Body of pancreas (tissue), 4 donors: ENCODE data around the gene RNF186.

Experiments used
- CTCF ChIP-seq, 7 experiments: fragments of 450-650 bp in 4 of 7; fragments of 200-600 bp in 3 of 7; sonication (generic) in 3 of 7; IDR thresholded peaks; one replicate each; pipeline ENCODE4 v1.5.1; 2016 to 2019; ENCODE audit warnings: antibody characterized with exemption in 7 of 7
- POLR2A ChIP-seq, 3 donors: fragments of 450-650 bp; IDR thresholded peaks; one replicate each; pipeline ENCODE4 v1.6.1; 2016; ENCODE audit warnings: antibody characterized with exemption in 3 of 3, mild to moderate bottlenecking in 2 of 3

- TF ChIP-seq CTCF (IDR thresholded peaks at IDR 0.05), result no peak
- no peak for TF ChIP-seq POLR2A (IDR thresholded peaks at IDR 0.05)
Measured at GRCh38 chr1:19812875-19813642, 2.0 kb downstream of the RNF186 start.
